GM10266 (cell line): ENCODE measurements around the gene NFU1.

Experiments
- DNase-seq: peaks from one replicate; pipeline ENCODE4 v3.0.0; 2012; ENCODE audit errors: extremely low spot score
- TF ChIP-seq, protein P1 (sequence below): IDR thresholded peaks from 2 replicates; pipeline ENCODE4 v1.5.1; 2012; ENCODE audit warnings: mild to moderate bottlenecking, low read depth; ENCODE audit not compliant: control insufficient read depth, insufficient read depth; ENCODE audit errors: missing control alignments

Gene NFU1

GRCh38 chr2:69405306-69405705 lies 31.9 kb downstream of the NFU1 start:
- TF ChIP-seq, protein P1, sequence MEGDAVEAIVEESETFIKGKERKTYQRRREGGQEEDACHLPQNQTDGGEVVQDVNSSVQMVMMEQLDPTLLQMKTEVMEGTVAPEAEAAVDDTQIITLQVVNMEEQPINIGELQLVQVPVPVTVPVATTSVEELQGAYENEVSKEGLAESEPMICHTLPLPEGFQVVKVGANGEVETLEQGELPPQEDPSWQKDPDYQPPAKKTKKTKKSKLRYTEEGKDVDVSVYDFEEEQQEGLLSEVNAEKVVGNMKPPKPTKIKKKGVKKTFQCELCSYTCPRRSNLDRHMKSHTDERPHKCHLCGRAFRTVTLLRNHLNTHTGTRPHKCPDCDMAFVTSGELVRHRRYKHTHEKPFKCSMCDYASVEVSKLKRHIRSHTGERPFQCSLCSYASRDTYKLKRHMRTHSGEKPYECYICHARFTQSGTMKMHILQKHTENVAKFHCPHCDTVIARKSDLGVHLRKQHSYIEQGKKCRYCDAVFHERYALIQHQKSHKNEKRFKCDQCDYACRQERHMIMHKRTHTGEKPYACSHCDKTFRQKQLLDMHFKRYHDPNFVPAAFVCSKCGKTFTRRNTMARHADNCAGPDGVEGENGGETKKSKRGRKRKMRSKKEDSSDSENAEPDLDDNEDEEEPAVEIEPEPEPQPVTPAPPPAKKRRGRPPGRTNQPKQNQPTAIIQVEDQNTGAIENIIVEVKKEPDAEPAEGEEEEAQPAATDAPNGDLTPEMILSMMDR = no peak

GRCh38 chr2:69400121-69400520 lies 37.1 kb downstream of the NFU1 start:
- TF ChIP-seq, protein P1 = no peak

More at GRCh38 chr2:69405306-69405705, 31.9 kb downstream of the NFU1 start:
- DNase-seq = no peak

GRCh38 chr2:69397234-69397633 lies 40.0 kb downstream of the NFU1 start:
- DNase-seq = no peak
- TF ChIP-seq, protein P1 = no peak

More at GRCh38 chr2:69400121-69400520, 37.1 kb downstream of the NFU1 start:
- no peak for DNase-seq

GRCh38 chr2:69395866-69396265 lies 41.4 kb downstream of the NFU1 start:
- TF ChIP-seq, protein P1 = no peak
- DNase-seq = no peak

DNA sequence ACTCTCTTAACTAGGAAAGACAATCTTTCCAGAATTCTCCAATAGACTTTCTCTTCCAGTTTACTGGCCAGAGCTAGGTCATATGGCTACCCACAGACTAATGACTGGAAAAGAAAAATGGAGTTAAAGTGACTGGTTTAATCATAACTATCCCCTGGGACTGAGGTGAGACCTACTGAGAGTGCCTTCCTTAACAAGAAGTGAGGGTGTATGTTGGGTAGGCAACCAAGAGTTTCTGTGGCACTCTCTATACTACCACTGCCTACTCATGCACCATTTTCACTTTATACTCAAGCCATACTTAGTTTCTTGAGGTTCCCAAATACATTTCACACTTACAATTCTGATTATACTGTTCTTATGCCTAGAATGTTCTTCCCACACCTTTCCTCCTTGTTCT lies 43.3 kb downstream of the NFU1 start:
- DNase-seq = no peak
- TF ChIP-seq, protein P1 = no peak

DNA sequence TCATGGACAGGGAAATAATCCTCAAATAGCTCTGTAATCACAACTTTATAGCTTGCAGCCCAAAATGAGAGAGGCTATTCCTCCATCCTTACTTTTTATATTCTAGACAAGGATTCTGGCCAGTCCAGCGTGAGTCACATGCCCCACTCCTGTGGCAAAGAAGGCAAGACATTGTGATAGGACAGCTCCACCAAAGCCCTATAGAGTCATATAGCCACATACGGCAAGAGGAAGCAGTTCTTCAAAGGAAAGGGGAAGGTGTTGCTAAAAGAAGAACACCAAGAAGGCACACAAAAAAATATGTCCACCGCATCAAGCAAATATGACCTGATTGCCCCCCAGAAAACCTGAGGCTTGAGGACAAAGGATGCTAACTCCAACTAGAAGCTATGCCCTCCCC lies 46.8 kb downstream of the NFU1 start:
- TF ChIP-seq, protein P1 = no peak
- no peak for DNase-seq

DNA sequence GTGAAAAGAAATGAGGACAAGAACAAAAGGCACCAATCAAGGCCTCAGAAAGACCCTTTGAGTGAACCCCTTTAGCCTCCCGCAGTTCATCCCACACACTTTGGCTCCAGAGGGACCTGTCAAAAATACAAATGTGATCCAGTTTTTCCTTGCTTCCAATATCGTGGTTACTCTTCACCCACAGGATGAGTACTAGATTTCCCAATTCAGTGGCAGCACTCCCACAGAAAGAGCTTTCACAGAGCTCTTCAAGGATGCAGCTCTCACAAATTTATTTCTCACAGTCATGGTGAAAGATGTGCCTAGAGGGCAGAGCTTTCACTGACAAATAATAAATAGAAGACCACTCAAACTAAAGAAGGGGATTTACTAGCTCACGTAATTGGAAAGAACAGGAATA lies 47.2 kb downstream of the NFU1 start:
- TF ChIP-seq, protein P1 = no peak
- DNase-seq = no peak
